Stomach (tissue), 9 donors: ENCODE results near the gene IQCH. TPM values are rescaled to one million over a fixed set of nuclear protein-coding genes. Genes with fewer than 3 reads are reported as not detected.
A peak's percentile ranks its signal among the peaks of the same experiment; 100 is the strongest.

Experiments used
- DNase-seq, 2 donors: peaks; one replicate each; pipeline versions ENCODE4 v3.0.0 to v3.0.0-alpha.2; 2013 to 2019
- H3K27ac ChIP-seq, 5 donors: fragments of 200-600 bp in 4 of 5; sonication (generic) in 4 of 5; one replicate each; pipeline ENCODE4 v1.5.1; 2013 to 2019; ENCODE audit warnings: mild to moderate bottlenecking in 1 of 5, moderate library complexity in 1 of 5
- H3K27me3 ChIP-seq, 3 donors: fragments of 200-600 bp; sonication (generic); one replicate each; pipeline ENCODE4 v1.5.1; 2017 to 2019; ENCODE audit warnings: mixed run types in 1 of 3
- H3K36me3 ChIP-seq, 4 donors: fragments of 200-600 bp; sonication (generic); 1 replicate in 3 of 4; 2 replicates in 1 of 4; pipeline ENCODE4 v1.5.1; 2016 to 2019
- H3K4me1 ChIP-seq, 4 donors: fragments of 200-600 bp; sonication (generic); one replicate each; pipeline ENCODE4 v1.5.1; 2016 to 2019
- H3K4me3 ChIP-seq, 4 donors: fragments of 200-600 bp; sonication (generic) in 3 of 4; one replicate each; pipeline ENCODE4 v1.5.1; 2016 to 2019; ENCODE audit warnings: mild to moderate bottlenecking in 1 of 4
- H3K9me3 ChIP-seq, 4 donors: fragments of 200-600 bp; sonication (generic); one replicate each; pipeline ENCODE4 v1.5.1; 2016 to 2019
- EP300 ChIP-seq: sonication (generic); formaldehyde crosslinking; IDR thresholded peaks from one replicate; pipeline ENCODE4 v1.6.1; 2017; ENCODE audit warnings: antibody characterized with exemption
- POLR2A ChIP-seq, 4 donors: fragments of 450-650 bp; IDR thresholded peaks; one replicate each; pipeline ENCODE4 v1.6.1; 2016; ENCODE audit warnings: antibody characterized with exemption in 4 of 4, control low read depth in 2 of 4, mild to moderate bottlenecking in 1 of 4, moderate library complexity in 1 of 4
- POLR2AphosphoS5 ChIP-seq, 3 donors: sonication (generic); formaldehyde crosslinking; IDR thresholded peaks; one replicate each; pipeline ENCODE4 v1.6.1; 2016; ENCODE audit warnings: antibody characterized with exemption in 3 of 3
- WGBS, 5 donors: extraction: QIAGEN DNeasy Blood & Tissue Kit in 3 of 5; methylation state at CpG; one replicate each; pipeline versions ENCODE4 v1.1.5 to v1.1.7; 2013 to 2018; 5-methylcytosine and 5-hydroxymethylcytosine counted together
- intact Hi-C: fragments of 100-400 bp; cut with DNase I; formaldehyde crosslinking; loops from one replicate; pipeline ENCODE4 v1.15.1; 2023; ENCODE audit warnings: low total_unique reads
- polyA plus RNA-seq, 3 donors: library from polyadenylated mRNA; stranded (reverse); fragments of 200-250 nt; gene quantifications; one replicate each; pipeline ENCODE4 v1.2.3, GENCODE V29; 2013
- total RNA-seq, 5 donors: library from RNA; depleted of rRNA; stranded (reverse); fragments of >200 nt; gene quantifications; one replicate each; pipeline versions ENCODE4 v1.1.0 to v1.2.3, GENCODE V29; 2014 to 2016
- TF ChIP-seq, protein P1 (sequence below), 7 experiments: fragments of 450-650 bp in 4 of 7; fragments of 200-600 bp in 3 of 7; sonication (generic) in 3 of 7; IDR thresholded peaks; one replicate each; pipeline ENCODE4 v1.5.1; 2016 to 2019; ENCODE audit warnings: antibody characterized with exemption in 7 of 7, control low read depth in 2 of 7, mild to moderate bottlenecking in 1 of 7
- donor health status: healthy with polysubstance abuse.
- donor health status: Bipolar disorder and iron deficiency.
- donor health status: healthy.

IQCH gene
- total and polyA plus RNA-seq, 8 donors, result 0.25 to 9.4 (median 1.7) TPM; not detected in 1

DNA sequence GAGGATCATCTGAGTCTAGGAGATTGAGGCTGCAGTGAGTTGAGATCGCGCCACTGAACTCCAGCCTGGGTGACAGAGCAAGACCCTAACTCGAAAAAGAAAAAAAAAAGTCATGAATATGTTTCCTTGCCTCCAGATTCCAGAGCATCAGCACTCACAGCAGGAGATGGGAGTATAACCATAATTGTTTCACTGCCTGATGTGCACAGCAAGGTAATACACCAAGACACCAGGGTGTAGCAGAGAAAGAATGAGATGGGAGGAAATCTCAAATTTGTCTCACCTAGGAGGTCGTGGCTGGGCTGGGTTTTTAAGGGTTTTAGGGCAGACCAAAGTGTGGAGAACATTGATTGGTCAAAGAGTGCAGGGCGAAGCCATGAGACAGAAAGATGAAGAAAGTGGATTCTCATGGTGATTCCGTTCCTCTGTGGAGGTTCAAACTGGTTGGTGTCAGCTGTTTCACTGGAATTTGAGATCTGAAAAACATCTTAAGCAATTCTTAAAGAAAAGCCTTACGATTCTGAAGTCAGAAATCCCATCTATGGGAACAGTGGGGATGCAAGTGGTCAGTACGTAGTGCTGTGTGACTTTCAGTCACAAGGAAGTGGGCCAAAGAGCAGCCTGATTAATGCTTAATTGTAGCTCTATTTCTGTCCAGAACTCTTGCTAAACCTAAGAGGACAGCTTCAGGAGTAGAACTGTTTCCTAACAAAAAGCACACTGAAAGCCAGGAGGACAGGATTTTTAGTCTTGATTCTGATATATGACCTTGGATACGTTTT is 258.5 kb downstream of the IQCH start:
- peaks cover 5 to 54% (median 43%) of the 10 kb centered on the region in 4 donors for H3K36me3 ChIP-seq
- H3K9me3 ChIP-seq, result no peaks in the 10 kb centered on the region
- WGBS, 5 donors, result 80 to 89% (median 81%) methylated on average over 9 of the region's 9 CpGs
- DNase-seq, result no peak
- H3K27ac ChIP-seq, result no peak overlapping the region
- intact Hi-C loops, result no loop called here
- no peaks in the 10 kb centered on the region for H3K27me3 ChIP-seq
- H3K4me1 ChIP-seq, result no peaks in the 10 kb centered on the region
- TF ChIP-seq POLR2A (IDR thresholded peaks at IDR 0.05) (no peak), POLR2AphosphoS5 (IDR thresholded peaks at IDR 0.05) (no peak), EP300 (no peak)
- TF ChIP-seq, protein P1, sequence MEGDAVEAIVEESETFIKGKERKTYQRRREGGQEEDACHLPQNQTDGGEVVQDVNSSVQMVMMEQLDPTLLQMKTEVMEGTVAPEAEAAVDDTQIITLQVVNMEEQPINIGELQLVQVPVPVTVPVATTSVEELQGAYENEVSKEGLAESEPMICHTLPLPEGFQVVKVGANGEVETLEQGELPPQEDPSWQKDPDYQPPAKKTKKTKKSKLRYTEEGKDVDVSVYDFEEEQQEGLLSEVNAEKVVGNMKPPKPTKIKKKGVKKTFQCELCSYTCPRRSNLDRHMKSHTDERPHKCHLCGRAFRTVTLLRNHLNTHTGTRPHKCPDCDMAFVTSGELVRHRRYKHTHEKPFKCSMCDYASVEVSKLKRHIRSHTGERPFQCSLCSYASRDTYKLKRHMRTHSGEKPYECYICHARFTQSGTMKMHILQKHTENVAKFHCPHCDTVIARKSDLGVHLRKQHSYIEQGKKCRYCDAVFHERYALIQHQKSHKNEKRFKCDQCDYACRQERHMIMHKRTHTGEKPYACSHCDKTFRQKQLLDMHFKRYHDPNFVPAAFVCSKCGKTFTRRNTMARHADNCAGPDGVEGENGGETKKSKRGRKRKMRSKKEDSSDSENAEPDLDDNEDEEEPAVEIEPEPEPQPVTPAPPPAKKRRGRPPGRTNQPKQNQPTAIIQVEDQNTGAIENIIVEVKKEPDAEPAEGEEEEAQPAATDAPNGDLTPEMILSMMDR (IDR thresholded peaks at IDR 0.05), result no peak
- no peak overlapping the region for H3K4me3 ChIP-seq

DNA sequence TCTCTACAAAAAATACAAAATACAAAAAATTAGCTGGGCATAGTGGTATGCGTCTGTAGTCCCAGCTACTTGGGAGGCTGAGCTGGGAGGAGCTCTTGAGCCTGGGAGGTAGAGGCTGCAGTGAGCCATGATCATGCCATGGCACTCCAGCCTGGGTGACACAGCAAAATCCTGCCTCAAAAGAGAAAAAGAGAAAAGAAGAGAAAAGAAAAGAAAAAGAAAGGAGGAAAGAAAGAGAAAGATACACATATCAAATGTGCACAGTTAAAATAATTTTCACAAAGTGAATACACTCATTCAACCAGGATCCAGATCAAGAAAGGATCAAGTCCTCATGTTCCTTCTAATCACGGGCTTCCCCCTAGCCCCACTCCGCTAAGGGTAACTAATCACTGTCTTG is 260.5 kb downstream of the IQCH start:
- no peaks in the 10 kb centered on the region for H3K9me3 ChIP-seq
- TF ChIP-seq EP300 (no peak), POLR2A (IDR thresholded peaks at IDR 0.05) (no peak), POLR2AphosphoS5 (IDR thresholded peaks at IDR 0.05) (no peak)
- TF ChIP-seq, protein P1 (IDR thresholded peaks at IDR 0.05), result no peak

DNA sequence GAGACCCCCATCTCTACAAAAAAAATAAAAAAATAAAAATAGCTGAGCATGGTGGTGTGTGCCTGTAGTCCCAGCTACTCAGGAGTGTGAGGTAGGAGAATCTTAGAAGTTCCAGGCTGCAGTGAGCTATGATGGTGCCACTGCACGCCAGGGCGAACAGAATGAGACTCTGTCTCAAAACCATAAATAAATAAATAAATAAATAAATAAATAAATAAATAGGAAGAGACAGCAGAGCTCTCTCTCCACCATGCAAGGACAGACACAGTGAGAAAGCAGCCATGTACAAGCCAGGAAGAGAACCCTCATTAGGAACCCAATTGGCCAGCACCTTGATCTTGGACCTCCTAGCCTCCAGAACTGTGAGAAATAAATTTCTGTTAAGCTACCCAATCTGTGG is 261.0 kb downstream of the IQCH start:
- H3K36me3 ChIP-seq, result peaks cover 5 to 54% (median 43%) of the 10 kb centered on the region in 4 donors
- no peak for DNase-seq

More for the DNA sequence above, 260.5 kb downstream of the IQCH start:
- Histone ChIP-seq H3K4me3 (no peak overlapping the region), H3K36me3 (peaks cover 5 to 54% (median 43%) of the 10 kb centered on the region in 4 donors), H3K27ac (no peak overlapping the region), H3K4me1 (peaks cover 0 to 3% (median 3%) of the 10 kb centered on the region in 4 donors), H3K27me3 (no peaks in the 10 kb centered on the region)
- intact Hi-C loops, result no loop called here
- DNase-seq, result no peak
- WGBS, 5 donors, result 93 to 100% (median 96%) methylated on average over 3 of the region's 3 CpGs

DNA sequence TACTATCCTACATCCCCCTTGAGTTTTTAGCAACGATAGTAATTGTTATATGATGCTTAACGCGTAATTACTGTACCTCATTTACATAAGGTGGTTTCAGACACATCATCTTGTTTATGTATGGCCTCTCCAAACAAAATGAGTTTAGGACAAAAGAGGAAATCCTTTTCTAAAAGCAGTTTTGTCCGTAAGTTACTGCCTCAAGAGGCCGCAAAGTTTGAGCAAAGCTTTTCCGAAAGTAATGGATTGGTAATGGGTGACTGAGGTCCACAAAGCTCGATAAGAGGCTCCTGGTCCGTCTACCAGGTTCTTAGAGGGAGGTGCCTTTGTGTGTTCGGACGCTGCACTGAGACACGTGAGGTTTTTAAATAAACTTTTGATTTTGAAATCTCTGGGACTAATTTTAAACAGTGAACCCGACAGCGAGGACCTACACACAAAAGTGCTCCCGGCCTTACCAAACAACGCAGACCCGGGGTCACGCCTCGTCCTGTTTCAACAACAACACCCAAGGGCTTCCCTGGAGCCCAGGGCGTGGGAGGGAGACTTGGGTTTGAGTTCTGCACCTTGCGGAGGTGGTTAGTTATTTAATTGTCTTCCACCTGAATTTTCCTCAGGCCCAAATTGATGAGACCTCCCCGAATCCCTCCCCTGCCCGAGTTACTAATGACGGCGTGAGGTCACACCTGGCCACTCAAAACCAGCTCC is 265.9 kb downstream of the IQCH start:
- intact Hi-C loops, result no loop called here
- H3K4me1 ChIP-seq, result peaks cover 14 to 43% (median 30%) of the 10 kb centered on the region in 4 donors
- 10 to 22% (median 11%) methylated on average over 21 to 24 of the region's 24 CpGs for WGBS, 5 donors
- TF ChIP-seq, protein P1 (IDR thresholded peaks at IDR 0.05), result no peak
- TF ChIP-seq EP300, result no peak
- peak in 1 of 3 donors; percentile 20 for TF ChIP-seq POLR2AphosphoS5 (IDR thresholded peaks at IDR 0.05)
- peaks cover 0 to 18% (median 6%) of the 10 kb centered on the region in 4 donors for H3K36me3 ChIP-seq
- H3K27ac ChIP-seq, result peak overlapping the region; percentile 95 to 98 (median 96)
- H3K27me3 ChIP-seq, result no peaks in the 10 kb centered on the region
- H3K4me3 ChIP-seq, result peak overlapping the region; percentile 66 to 84 (median 76)
- DNase-seq, result no peak
- no peaks in the 10 kb centered on the region for H3K9me3 ChIP-seq

More for the DNA sequence above, 261.0 kb downstream of the IQCH start:
- intact Hi-C loops, result no loop called here
- Histone ChIP-seq H3K9me3 (no peaks in the 10 kb centered on the region), H3K27ac (no peak overlapping the region), H3K4me3 (no peak overlapping the region), H3K27me3 (no peaks in the 10 kb centered on the region), H3K4me1 (peaks cover 0 to 8% (median 8%) of the 10 kb centered on the region in 4 donors)
- no peak for TF ChIP-seq EP300
- TF ChIP-seq, protein P1 (IDR thresholded peaks at IDR 0.05), result no peak
- TF ChIP-seq POLR2A (IDR thresholded peaks at IDR 0.05), result no peak
- no peak for TF ChIP-seq POLR2AphosphoS5 (IDR thresholded peaks at IDR 0.05)
- 95 to 100% (median 100%) methylated on average over 2 of the region's 2 CpGs for WGBS, 5 donors
